ENCODE results near the gene LYL1. TPM values are rescaled to one million over a fixed set of nuclear protein-coding genes. Genes with fewer than 3 reads are reported as not detected.
A peak's percentile ranks its signal among the peaks of the same experiment; 100 is the strongest.

The LYL1 gene
- total and polyA plus RNA-seq, 2 donors (not counting 3 experiments of a cell fraction or from before 2014, with no cell fraction given) = 74.4 to 87.3 TPM

- Histone ChIP-seq H3K27me3 (ENCODE audit: control insufficient read depth in 2 of 2, insufficient read depth in 2 of 2, low read length in 2 of 2) (no peaks in the 10 kb centered on the region), H3K4me3 (replicated peaks in 1 of 3; ENCODE audit: insufficient read depth in 1 of 3, low read depth in 1 of 3, low read length in 3 of 3) (peak overlapping the region; percentile 55 to 97 (median 69)), H3K9ac (replicated peaks; ENCODE audit: extremely low read depth, insufficient read depth, low read length) (peak overlapping the region; percentile 97), H2AFZ (ENCODE audit: low read depth, low read length) (peak overlapping the region; percentile 51), H3K36me3 (ENCODE audit: control insufficient read depth in 2 of 2, extremely low read depth in 1 of 2, insufficient read depth in 2 of 2, low read length in 2 of 2) (no peaks in the 10 kb centered on the region), H3K9me1 (replicated peaks; ENCODE audit: control insufficient read depth, extremely low read depth, insufficient read depth, low read length) (no peaks in the 10 kb centered on the region), H3K79me2 (ENCODE audit: control insufficient read depth, insufficient read depth, low read length) (peaks cover 43% of the 10 kb centered on the region), H4K20me1 (replicated peaks; ENCODE audit: control insufficient read depth, extremely low read depth, insufficient read depth, low read length) (no peaks in the 10 kb centered on the region), H3K27ac (ENCODE audit: insufficient read depth, low read depth, low read length) (peak overlapping the region; percentile 96), H3K4me2 (ENCODE audit: insufficient read depth, low read length) (peak overlapping the region; percentile 98), H3K4me1 (ENCODE audit: control insufficient read depth, extremely low read depth, insufficient read depth, low read length) (peaks cover 24% of the 10 kb centered on the region), H3K9me3 (replicated peaks; ENCODE audit: control insufficient read depth, insufficient read depth, low read length) (no peaks in the 10 kb centered on the region)
- CTCF ChIA-PET = interaction anchor here (0.6 to 2.2 kb wide), 8 partner anchors 12 to 126 kb away, joined by 3 to 17 read pairs (median 5); no protein-coding TSS in a partner anchor
- BruUV-seq (replicated peaks) = no TSS peak
- dilution Hi-C loops (cut with MboI; ENCODE audit: extremely low pct_ligation_motif_present, low sequenced_read_pairs) (no loop called here), intact Hi-C loops (cut with micrococcal nuclease) (loop anchor here (1.0 to 5.0 kb wide), 8 partner anchors 13 to 699 kb away; partner anchors contain the start of genes LYL1 and TRMT1)
- peak; percentile 96 for FAIRE-seq
- POLR2A ChIA-PET = interaction anchor here (0.6 to 2.2 kb wide), 8 partner anchors 12 to 428 kb away, joined by 3 to 25 read pairs (median 5); partner anchors contain the start of gene NACC1
- no peak for TF ChIP-seq MYC (IDR thresholded peaks at IDR 0.05; ENCODE audit: low read depth, low read length)
- TF ChIP-seq FOS (IDR thresholded peaks at IDR 0.05; ENCODE audit: borderline replicate concordance, insufficient read depth, low read length) = no peak
- no peak for TF ChIP-seq JUN (IDR thresholded peaks at IDR 0.05; ENCODE audit: borderline replicate concordance, insufficient read depth, insufficient read length, low read depth)
- no peak for TF ChIP-seq EZH2 (IDR thresholded peaks at IDR 0.05; ENCODE audit: borderline replicate concordance, low read depth, low read length, severe bottlenecking)
- peak; percentile 74 for TF ChIP-seq POLR2A (IDR thresholded peaks at IDR 0.05; ENCODE audit: low read depth, low read length)
- TF ChIP-seq MAX (IDR thresholded peaks at IDR 0.05; ENCODE audit: insufficient read depth, insufficient read length) = no peak
- TF ChIP-seq CTCF (IDR thresholded peaks at IDR 0.05; ENCODE audit: extremely low read depth in 1 of 2, insufficient read depth in 1 of 2, low read depth in 1 of 2, low read length in 2 of 2) = peak in 1 of 2 donors; percentile 12
- peak; percentile 91 for TF ChIP-seq POLR2AphosphoS5 (IDR thresholded peaks at IDR 0.05; ENCODE audit: insufficient read depth, low read depth, low read length)
- TF ChIP-seq GATA2 (IDR thresholded peaks at IDR 0.05; ENCODE audit: insufficient read depth, insufficient read length, low read depth, low read length) = no peak
- peak; percentile 97 for DNase-seq (ENCODE audit: low read depth, low spot score)
Observed at GRCh38 chr19:13151605-13152355, 49.1 kb upstream of the LYL1 start.

Data from endothelial cell of umbilical vein (primary cell).